ENCODE data around the gene KIAA2012. TPM values are rescaled to one million over a fixed set of nuclear protein-coding genes. Genes with fewer than 3 reads are reported as not detected.

The KIAA2012 gene
- total RNA-seq, 1 experiment from 2014 or later: not detected

- intact Hi-C loops (cut with micrococcal nuclease; ENCODE audit: unreplicated experiment): no loop called here
- DNase-seq: no peak
- no peak for TF ChIP-seq CTCF (IDR thresholded peaks at IDR 0.05; ENCODE audit: unreplicated experiment)
- H3K27ac Mint-ChIP-seq (ENCODE audit: unreplicated experiment): no peak overlapping the region
- H3K27me3 Mint-ChIP-seq (ENCODE audit: unreplicated experiment): peaks cover 14% of the 10 kb centered on the region
- H3K36me3 Mint-ChIP-seq (ENCODE audit: insufficient read depth, unreplicated experiment): no peaks in the 10 kb centered on the region
- CTCF ChIA-PET: no interaction called here
- BruUV-seq (replicated peaks): no TSS peak
- peaks cover 8% of the 10 kb centered on the region for H3K9me3 Mint-ChIP-seq (ENCODE audit: low read depth, unreplicated experiment)
- no peak overlapping the region for H3K4me3 Mint-ChIP-seq (ENCODE audit: low read depth, unreplicated experiment)
- H3K4me1 Mint-ChIP-seq (ENCODE audit: low read depth, unreplicated experiment): peaks cover 11% of the 10 kb centered on the region
These were observed 45.1 kb downstream of the KIAA2012 start for GRCh38 chr2:202118168-202118567.

- Mint-ChIP-seq H3K36me3 (ENCODE audit: insufficient read depth, unreplicated experiment) (no peaks in the 10 kb centered on the region), H3K9me3 (ENCODE audit: low read depth, unreplicated experiment) (peaks cover 8% of the 10 kb centered on the region), H3K27me3 (ENCODE audit: unreplicated experiment) (peaks cover 14% of the 10 kb centered on the region), H3K4me3 (ENCODE audit: low read depth, unreplicated experiment) (no peak overlapping the region), H3K4me1 (ENCODE audit: low read depth, unreplicated experiment) (peaks cover 11% of the 10 kb centered on the region), H3K27ac (ENCODE audit: unreplicated experiment) (no peak overlapping the region)
- intact Hi-C loops (cut with micrococcal nuclease; ENCODE audit: unreplicated experiment): no loop called here
- CTCF ChIA-PET: no interaction called here
- DNase-seq: no peak
- no TSS peak for BruUV-seq (replicated peaks)
- TF ChIP-seq CTCF (IDR thresholded peaks at IDR 0.05; ENCODE audit: unreplicated experiment): no peak
These were observed 47.8 kb downstream of the KIAA2012 start for GRCh38 chr2:202120828-202121227.

- BruUV-seq (replicated peaks): no TSS peak
- peaks cover 14% of the 10 kb centered on the region for H3K27me3 Mint-ChIP-seq (ENCODE audit: unreplicated experiment)
- H3K27ac Mint-ChIP-seq (ENCODE audit: unreplicated experiment): no peak overlapping the region
- H3K4me3 Mint-ChIP-seq (ENCODE audit: low read depth, unreplicated experiment): no peak overlapping the region
- intact Hi-C loops (cut with micrococcal nuclease; ENCODE audit: unreplicated experiment): no loop called here
- no peaks in the 10 kb centered on the region for H3K36me3 Mint-ChIP-seq (ENCODE audit: insufficient read depth, unreplicated experiment)
- no peak for DNase-seq
- TF ChIP-seq CTCF (IDR thresholded peaks at IDR 0.05; ENCODE audit: unreplicated experiment): no peak
- CTCF ChIA-PET: no interaction called here
- peaks cover 6% of the 10 kb centered on the region for H3K9me3 Mint-ChIP-seq (ENCODE audit: low read depth, unreplicated experiment)
- peaks cover 5% of the 10 kb centered on the region for H3K4me1 Mint-ChIP-seq (ENCODE audit: low read depth, unreplicated experiment)
These were observed 48.6 kb downstream of the KIAA2012 start for GRCh38 chr2:202121532-202122162.

- Mint-ChIP-seq H3K27ac (ENCODE audit: unreplicated experiment) (no peak overlapping the region), H3K27me3 (ENCODE audit: unreplicated experiment) (peaks cover 14% of the 10 kb centered on the region), H3K9me3 (ENCODE audit: low read depth, unreplicated experiment) (peaks cover 6% of the 10 kb centered on the region), H3K4me1 (ENCODE audit: low read depth, unreplicated experiment) (no peaks in the 10 kb centered on the region), H3K4me3 (ENCODE audit: low read depth, unreplicated experiment) (no peak overlapping the region), H3K36me3 (ENCODE audit: insufficient read depth, unreplicated experiment) (no peaks in the 10 kb centered on the region)
- intact Hi-C loops (cut with micrococcal nuclease; ENCODE audit: unreplicated experiment): no loop called here
- DNase-seq: no peak
- TF ChIP-seq CTCF (IDR thresholded peaks at IDR 0.05; ENCODE audit: unreplicated experiment): no peak
- no TSS peak for BruUV-seq (replicated peaks)
- CTCF ChIA-PET: no interaction called here
These were observed 49.1 kb downstream of the KIAA2012 start for GRCh38 chr2:202122163-202122540.

All from Calu3 (cell line).